GM19240 (cell line): ENCODE results near the gene ACVR1B.

Experiments used
- DNase-seq: peaks from one replicate; pipeline ENCODE4 v3.0.0; 2011; ENCODE audit warnings: low spot score; ENCODE audit not compliant: insufficient read length

Gene ACVR1B

DNA sequence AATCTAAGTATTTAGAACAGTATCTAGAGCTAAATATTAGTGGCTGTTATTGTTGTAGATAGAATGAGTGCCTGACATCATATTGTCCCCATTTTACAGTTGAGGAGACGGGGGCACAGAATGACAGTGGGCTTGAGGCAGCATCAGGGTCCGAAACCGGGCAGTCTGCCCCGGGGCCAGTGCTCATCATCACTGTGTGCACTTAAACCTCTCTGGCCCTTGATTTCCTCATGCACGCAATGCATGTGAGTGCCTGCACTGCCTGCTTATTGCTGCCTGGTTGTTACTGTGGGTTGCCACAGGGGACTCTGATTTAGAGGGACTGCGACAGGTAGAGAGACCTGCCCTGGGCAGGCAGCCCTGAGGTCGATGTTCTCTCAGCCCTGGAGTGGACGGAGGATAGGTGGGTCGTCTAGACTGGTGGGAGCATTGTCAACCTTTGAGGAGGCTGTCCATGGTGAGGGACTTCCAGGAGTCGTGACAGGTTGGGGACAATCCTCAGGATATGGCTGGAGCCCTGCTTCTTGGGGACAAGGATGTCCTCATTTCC lies 34.4 kb upstream of the ACVR1B start:
- DNase-seq, result no peak

DNA sequence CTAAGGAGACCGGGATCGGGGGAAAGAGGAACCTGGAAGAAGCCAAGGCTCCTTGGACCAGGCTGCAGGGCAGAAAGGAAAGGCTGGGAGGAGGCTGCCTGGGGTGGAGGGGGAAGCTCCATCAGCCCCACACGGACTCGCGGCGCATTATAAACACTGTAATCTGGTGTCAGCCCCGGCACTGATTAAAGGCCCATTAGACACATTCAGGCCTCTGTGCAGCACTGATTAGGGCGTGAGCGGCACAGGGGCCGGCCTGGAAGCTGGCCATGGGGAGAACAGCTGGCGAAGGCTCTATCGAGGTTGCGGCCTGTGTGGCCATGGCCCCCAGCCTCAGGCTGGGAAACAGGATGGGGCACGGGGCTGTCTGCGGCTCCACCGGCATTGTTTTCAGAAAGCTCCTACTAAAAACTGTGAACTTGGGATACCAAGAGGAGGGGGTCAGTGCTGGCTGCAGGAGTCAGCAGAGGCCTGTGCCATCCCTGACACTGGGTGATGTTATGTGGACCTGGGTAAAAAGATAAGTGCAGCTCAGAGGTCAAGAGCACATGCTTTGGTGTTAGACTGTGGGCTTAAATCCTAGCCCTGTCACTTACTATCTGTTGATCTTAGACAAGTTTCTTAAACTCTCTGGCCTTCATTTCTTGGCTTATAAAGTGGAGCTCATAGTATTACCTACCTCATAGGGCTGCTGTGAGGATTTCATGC lies 33.6 kb upstream of the ACVR1B start:
- DNase-seq, result no peak

DNA sequence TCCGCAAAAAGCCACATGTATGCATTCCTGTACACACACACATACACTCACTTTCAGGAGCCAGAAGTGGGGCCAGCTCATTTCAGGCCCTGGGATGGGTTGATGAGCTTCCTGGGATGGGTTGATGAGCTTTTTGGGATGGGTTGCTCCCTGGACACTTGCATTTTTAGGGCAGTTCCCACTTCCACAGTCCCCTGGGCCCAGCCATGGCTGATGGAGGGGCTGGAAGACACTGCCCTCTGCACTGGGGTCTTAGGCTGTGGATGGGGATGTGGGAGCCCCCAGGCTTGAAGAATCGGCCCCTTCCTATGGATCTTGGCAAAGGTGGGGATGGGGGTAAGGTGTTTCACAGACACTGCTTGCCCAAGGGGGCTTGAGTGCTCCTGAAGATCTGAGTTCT lies 31.5 kb upstream of the ACVR1B start:
- no peak for DNase-seq

GRCh38 chr12:51921017-51921725 lies 30.3 kb upstream of the ACVR1B start:
- no peak for DNase-seq

DNA sequence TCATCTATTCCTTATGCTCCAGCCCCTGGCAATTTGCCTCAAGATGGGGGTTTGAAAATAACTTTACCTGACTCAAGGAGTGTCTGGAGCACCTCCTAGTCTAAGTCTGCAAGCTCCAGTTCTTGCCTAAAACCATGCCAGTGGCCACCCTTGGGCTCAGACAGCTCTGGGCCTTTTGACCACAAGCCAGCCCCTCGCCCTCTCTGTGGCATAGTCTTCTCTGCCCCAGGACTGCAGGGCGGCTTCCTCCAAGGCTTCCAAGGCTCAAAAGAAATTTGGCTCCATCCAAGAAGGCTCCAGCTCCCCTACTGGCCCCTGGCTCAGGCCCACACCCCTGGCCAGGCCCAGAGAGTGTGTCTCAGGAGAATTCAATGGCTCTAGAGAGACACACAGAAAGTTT lies 29.4 kb upstream of the ACVR1B start:
- DNase-seq, result no peak

DNA sequence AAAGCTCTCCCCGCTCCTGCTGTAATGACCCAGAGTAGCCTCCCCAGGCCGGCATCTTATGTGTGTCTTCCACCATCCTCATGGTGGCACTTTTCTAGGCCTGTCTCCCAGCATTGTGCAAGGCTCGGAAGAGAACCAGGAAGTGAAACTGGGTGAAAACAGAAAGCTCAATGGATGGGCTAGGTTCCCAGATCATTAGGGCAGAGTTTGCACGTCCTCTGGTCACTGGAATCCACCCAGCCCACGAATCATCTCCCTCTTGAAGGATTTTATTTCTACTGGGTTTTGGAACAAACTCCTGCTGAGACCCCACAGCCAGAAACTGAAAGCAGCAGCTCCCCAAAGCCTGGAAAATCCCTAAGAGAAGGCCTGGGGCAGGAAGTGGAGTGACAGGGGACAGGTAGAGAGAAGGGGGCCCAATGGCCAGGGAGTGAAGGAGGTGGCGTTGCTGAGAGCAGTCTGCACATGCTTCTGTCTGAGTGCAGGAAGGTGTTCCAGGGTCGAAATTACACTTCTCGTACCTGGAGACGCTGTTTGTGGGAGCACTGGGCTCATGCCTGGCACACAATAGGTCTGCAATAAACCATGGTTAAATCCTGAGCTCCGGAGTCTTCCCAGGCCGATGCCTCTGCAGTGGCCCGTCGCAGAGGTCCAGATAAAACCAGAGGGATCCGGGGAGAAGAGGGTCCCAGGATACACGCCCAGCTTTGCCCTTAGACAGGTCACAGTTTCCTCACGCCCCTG lies 28.6 kb upstream of the ACVR1B start:
- DNase-seq, result no peak

- no peak for DNase-seq
These were observed 27.8 kb upstream of the ACVR1B start for GRCh38 chr12:51923506-51924365.

DNA sequence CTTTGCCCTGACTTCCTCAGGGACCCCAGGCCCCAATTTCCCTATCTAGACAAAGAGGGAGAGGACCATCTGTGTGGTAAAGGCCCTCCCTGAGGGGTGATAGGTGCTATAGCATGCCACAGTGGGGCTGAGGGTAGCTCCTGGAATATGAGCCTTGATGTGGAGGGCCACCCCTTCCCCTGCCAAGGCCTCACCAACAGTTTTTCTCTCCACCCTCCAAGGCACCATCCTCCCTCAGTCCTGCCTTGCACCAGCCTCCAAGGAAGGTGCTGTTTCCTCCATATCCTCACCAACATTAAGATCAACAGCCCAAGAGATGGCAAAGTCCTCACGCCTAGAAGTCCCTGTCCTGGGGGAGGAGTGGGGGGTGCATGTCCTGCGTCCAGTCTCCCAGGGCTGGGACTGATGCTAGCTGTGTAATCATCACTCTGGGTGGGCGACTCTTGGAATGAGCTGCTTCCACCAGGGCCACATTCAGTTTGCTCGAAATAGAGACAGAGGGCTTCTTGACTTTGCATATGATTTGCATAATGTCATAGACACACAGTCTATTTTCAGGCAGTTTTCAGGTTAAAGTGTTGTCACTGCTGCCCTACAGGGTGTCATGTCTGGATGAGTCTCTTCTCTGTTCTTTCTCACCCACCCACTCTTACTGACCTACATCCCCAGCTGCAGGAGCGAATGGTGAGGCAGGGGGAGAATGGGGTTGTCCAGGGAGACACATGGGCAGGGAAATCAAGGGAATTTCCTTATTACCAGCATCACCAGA lies 26.8 kb upstream of the ACVR1B start:
- DNase-seq, result no peak

DNA sequence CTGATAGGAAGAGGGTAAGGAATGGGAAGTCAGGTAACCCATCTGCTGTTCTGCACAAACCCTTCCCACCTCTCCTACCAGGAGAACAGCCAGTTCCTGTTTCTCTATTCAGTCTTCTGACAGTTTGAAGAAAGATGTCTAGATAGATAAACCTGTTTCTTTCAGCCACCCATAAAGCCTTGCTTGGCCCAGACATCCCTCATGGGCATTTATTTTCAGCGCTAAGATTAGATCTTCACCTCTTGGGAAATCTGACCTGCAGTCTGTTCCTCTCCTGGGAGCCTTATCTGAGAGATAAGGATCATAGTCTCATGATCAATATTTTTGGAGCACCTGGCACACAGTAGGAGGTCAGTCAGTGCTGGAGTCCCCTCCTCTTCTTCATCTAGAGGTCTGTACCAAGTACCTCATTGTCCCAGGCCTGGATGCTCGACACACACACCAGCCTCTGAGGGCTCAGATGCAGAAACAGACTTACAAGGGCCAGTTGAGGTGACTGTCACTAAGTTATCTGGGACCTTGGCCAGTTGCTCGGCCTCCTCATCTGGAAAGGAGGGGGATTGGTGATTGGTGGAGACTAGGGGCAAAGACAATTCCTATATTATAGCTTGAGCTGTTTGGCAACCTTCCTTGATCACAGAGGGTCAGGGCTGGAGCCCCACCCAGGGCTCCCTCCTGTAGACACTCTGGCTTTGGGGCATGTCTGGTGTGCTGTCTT lies 26.0 kb upstream of the ACVR1B start:
- DNase-seq, result no peak

- DNase-seq, result no peak
These were observed 25.4 kb upstream of the ACVR1B start for GRCh38 chr12:51926064-51926632.

- DNase-seq, result no peak
These were observed 24.8 kb upstream of the ACVR1B start for GRCh38 chr12:51926718-51927117.

- DNase-seq, result no peak
These were observed 19.1 kb upstream of the ACVR1B start for GRCh38 chr12:51932218-51933076.

GRCh38 chr12:51934080-51934479 lies 17.4 kb upstream of the ACVR1B start:
- DNase-seq, result no peak

DNA sequence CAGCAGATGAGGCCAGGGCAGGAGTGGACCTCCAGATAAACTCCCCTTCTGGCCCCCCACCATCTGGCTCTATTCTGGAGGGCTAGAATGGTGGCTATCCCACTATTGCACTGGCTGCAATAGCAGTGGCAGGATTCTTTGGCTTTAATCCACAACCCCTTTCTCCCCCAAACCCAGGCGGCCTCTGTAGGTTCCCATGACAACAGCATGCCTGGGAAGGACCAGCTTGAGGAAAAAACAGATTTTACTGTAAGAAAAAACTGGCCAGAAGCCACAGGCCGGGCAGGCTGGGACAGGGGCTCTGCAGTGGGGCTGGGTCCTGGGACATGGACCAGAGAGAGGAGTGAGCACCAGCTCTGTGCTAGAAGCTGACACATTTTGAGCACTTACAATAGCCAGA lies 13.6 kb upstream of the ACVR1B start:
- DNase-seq, result no peak

- no peak for DNase-seq
These were observed 12.8 kb upstream of the ACVR1B start for GRCh38 chr12:51938726-51939125.

- no peak for DNase-seq
These were observed 10.4 kb upstream of the ACVR1B start for GRCh38 chr12:51941011-51941581.

GRCh38 chr12:51941604-51942003 lies 9.9 kb upstream of the ACVR1B start:
- DNase-seq, result no peak

- no peak for DNase-seq
These were observed 9.4 kb upstream of the ACVR1B start for GRCh38 chr12:51942056-51942455.
